Measurements from ENCODE around the gene LCE3A. TPM values are rescaled to one million over a fixed set of nuclear protein-coding genes. Genes with fewer than 3 reads are reported as not detected.

Gene LCE3A
- polyA plus RNA-seq, 3 donors: not detected

DNA sequence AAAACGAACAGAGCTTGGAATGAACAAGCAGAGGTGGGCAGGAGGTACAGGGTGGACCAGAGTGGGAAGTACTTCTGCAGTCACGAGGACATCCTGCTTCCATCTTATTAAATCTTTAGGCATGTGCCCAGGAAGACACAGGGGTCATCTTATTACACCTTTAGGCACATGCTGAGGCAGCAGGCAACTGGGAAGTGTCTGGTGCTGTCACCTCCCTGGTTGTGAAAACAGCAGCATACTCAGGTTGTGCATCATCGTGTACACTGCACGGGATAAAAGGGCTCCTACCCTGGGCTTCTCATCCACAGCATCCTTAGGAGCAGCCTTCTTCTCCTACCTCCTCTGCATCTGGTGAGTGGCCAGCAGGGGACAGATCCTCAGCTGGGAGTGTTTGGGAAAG lies 23.0 kb downstream of the LCE3A start, which contains the start of gene LCE3C:
Gene LCE3C (plus strand): TSS at position 301 of the 400 bp plus-strand sequence. CDS start 498 bp downstream, outside the sequence.
- H3K4me3 ChIP-seq (replicated peaks in 1 of 3; ENCODE audit: low read depth in 2 of 3, low read length in 3 of 3): no peak within 1 kb of the TSS
- Mint-ChIP-seq H3K27me3 (ENCODE audit: low read depth in 3 of 3) (peaks cover 0 to 3% (median 0%) of the 10 kb centered on the region in 3 donors), H3K27ac (no peak within 1 kb of the TSS), H3K9me3 (peaks cover 0 to 2% (median 0%) of the 10 kb centered on the region in 7 donors), H3K36me3 (no peaks in the 10 kb centered on the region), H3K4me1 (no peaks in the 10 kb centered on the region), H3K4me3 (no peak within 1 kb of the TSS)
- H3K27ac ChIP-seq (ENCODE audit: low read depth in 1 of 2, low read length in 2 of 2): no peak within 1 kb of the TSS
- no peaks in the 10 kb centered on the region for H3K27me3 ChIP-seq (ENCODE audit: control insufficient read depth in 2 of 2, insufficient read depth in 2 of 2, low read length in 2 of 2)
- H3K9me3 ChIP-seq (replicated peaks in 1 of 2; ENCODE audit: control insufficient read depth in 1 of 2, insufficient read depth in 1 of 2, low read length in 2 of 2): peaks cover 7 to 12% of the 10 kb centered on the region in 2 donors
- H4K20me1 ChIP-seq (ENCODE audit: insufficient read depth, low read length): no peaks in the 10 kb centered on the region
- no peaks in the 10 kb centered on the region for H3K4me1 ChIP-seq (ENCODE audit: control insufficient read depth in 1 of 2, insufficient read depth in 2 of 2, low read length in 2 of 2)
- no peaks in the 10 kb centered on the region for H3K79me2 ChIP-seq (ENCODE audit: insufficient read depth, low read length)
- no peak within 1 kb of the TSS for H3K4me2 ChIP-seq (replicated peaks; ENCODE audit: extremely low read depth, low read length, poor library complexity, severe bottlenecking)
- no CpG with 5 or more reads among the region's 4 CpGs for whole genome bisulfite sequencing (ENCODE audit: insufficient coverage)
- no peak within 1 kb of the TSS for H3K9ac ChIP-seq (ENCODE audit: insufficient read depth, low read length, poor library complexity, severe bottlenecking)
- TF ChIP-seq, protein P1, sequence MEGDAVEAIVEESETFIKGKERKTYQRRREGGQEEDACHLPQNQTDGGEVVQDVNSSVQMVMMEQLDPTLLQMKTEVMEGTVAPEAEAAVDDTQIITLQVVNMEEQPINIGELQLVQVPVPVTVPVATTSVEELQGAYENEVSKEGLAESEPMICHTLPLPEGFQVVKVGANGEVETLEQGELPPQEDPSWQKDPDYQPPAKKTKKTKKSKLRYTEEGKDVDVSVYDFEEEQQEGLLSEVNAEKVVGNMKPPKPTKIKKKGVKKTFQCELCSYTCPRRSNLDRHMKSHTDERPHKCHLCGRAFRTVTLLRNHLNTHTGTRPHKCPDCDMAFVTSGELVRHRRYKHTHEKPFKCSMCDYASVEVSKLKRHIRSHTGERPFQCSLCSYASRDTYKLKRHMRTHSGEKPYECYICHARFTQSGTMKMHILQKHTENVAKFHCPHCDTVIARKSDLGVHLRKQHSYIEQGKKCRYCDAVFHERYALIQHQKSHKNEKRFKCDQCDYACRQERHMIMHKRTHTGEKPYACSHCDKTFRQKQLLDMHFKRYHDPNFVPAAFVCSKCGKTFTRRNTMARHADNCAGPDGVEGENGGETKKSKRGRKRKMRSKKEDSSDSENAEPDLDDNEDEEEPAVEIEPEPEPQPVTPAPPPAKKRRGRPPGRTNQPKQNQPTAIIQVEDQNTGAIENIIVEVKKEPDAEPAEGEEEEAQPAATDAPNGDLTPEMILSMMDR (IDR thresholded peaks at IDR 0.05): no peak
- intact Hi-C loops (cut with micrococcal nuclease): no loop called here
- no peak within 1 kb of the TSS for H2AFZ ChIP-seq (ENCODE audit: insufficient read depth, low read depth, low read length, poor library complexity, severe bottlenecking)
- H3K36me3 ChIP-seq (replicated peaks in 1 of 2; ENCODE audit: control insufficient read depth in 1 of 2, insufficient read depth in 2 of 2, low read length in 2 of 2): no peaks in the 10 kb centered on the region
- DNase-seq: no peak

DNA sequence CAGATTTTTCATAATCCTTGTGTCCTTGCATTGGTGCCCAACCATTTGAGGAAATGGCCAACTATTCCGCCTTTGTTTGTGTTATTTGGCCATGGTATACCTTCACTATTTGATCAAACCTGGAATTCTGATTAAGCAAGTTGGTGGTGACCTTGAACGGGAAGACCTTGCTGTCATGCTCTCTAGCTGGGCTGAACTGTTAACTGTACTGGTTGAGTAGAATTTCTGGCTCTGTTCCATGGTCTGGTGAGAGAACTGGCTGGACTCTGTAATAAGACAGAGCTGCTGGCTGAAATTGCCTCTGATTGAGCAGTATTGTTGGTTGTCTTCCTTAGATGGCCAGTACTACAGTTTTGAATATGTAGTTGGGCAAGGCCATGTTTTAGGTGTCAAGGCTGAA lies 25.9 kb downstream of the LCE3A start:
- peaks cover 7 to 12% of the 10 kb centered on the region in 2 donors for H3K9me3 ChIP-seq (replicated peaks in 1 of 2; ENCODE audit: control insufficient read depth in 1 of 2, insufficient read depth in 1 of 2, low read length in 2 of 2)
- peaks cover 0 to 2% (median 0%) of the 10 kb centered on the region in 7 donors for H3K9me3 Mint-ChIP-seq
- no peaks in the 10 kb centered on the region for H3K79me2 ChIP-seq (ENCODE audit: insufficient read depth, low read length)
- no peak overlapping the region for H3K27ac Mint-ChIP-seq
- no peak for DNase-seq
- H3K36me3 ChIP-seq (replicated peaks in 1 of 2; ENCODE audit: control insufficient read depth in 1 of 2, insufficient read depth in 2 of 2, low read length in 2 of 2): no peaks in the 10 kb centered on the region
- no CpG with 5 or more reads among the region's 2 CpGs for WGBS (ENCODE audit: insufficient coverage)
- TF ChIP-seq, protein P1 (IDR thresholded peaks at IDR 0.05): no peak
- no peak overlapping the region for H2AFZ ChIP-seq (ENCODE audit: insufficient read depth, low read depth, low read length, poor library complexity, severe bottlenecking)
- no peak overlapping the region for H3K4me3 ChIP-seq (replicated peaks in 1 of 3; ENCODE audit: low read depth in 2 of 3, low read length in 3 of 3)
- no peaks in the 10 kb centered on the region for H3K27me3 ChIP-seq (ENCODE audit: control insufficient read depth in 2 of 2, insufficient read depth in 2 of 2, low read length in 2 of 2)
- H3K27me3 Mint-ChIP-seq (ENCODE audit: low read depth in 3 of 3): peaks cover 0 to 2% (median 0%) of the 10 kb centered on the region in 3 donors
- H3K27ac ChIP-seq (ENCODE audit: low read depth in 1 of 2, low read length in 2 of 2): no peak overlapping the region
- intact Hi-C loops (cut with micrococcal nuclease): no loop called here
- no peaks in the 10 kb centered on the region for H4K20me1 ChIP-seq (ENCODE audit: insufficient read depth, low read length)
- H3K36me3 Mint-ChIP-seq: no peaks in the 10 kb centered on the region
- H3K4me1 Mint-ChIP-seq: no peaks in the 10 kb centered on the region
- H3K4me2 ChIP-seq (replicated peaks; ENCODE audit: extremely low read depth, low read length, poor library complexity, severe bottlenecking): no peak overlapping the region
- no peak overlapping the region for H3K9ac ChIP-seq (ENCODE audit: insufficient read depth, low read length, poor library complexity, severe bottlenecking)
- no peaks in the 10 kb centered on the region for H3K4me1 ChIP-seq (ENCODE audit: control insufficient read depth in 1 of 2, insufficient read depth in 2 of 2, low read length in 2 of 2)
- H3K4me3 Mint-ChIP-seq: no peak overlapping the region
